Keratinocyte (primary cell): ENCODE results near the gene HTRA1.

Source experiments
- CTCF ChIP-seq, 3 experiments: IDR thresholded peaks in 1 of 3; conservative IDR thresholded peaks in 1 of 3; optimal IDR thresholded peaks in 1 of 3; 2 replicates in 2 of 3; 3 replicates in 1 of 3; pipeline versions ENCODE3 to v1.5.1; 2011; ENCODE audit warnings: low read length in 3 of 3, mild to moderate bottlenecking in 3 of 3, moderate library complexity in 2 of 3, control low read depth in 1 of 3, inconsistent platforms in 1 of 3; ENCODE audit not compliant: insufficient read depth in 2 of 3; ENCODE audit errors: extremely low read depth in 1 of 3
- EZH2 ChIP-seq: IDR thresholded peaks from one replicate; pipeline ENCODE4 v1.6.1; 2012; ENCODE audit warnings: inconsistent platforms, mild to moderate bottlenecking, low read length, moderate library complexity

GRCh38 chr10:122519144-122519543 is 57.8 kb downstream of the HTRA1 start:
- no peak for TF ChIP-seq CTCF (optimal IDR thresholded peaks at IDR 0.05 in 1 of 3, IDR thresholded peaks at IDR 0.05 in 1 of 3, conservative IDR thresholded peaks at IDR 0.05 in 1 of 3; ENCODE audit: extremely low read depth in 1 of 3, insufficient read depth in 2 of 3, low read length in 3 of 3)
- no peak for TF ChIP-seq EZH2
